HuH-7.5 (cell line): Measurements from ENCODE around the gene SEC14L1.

ENCODE experiments used
- DNase-seq: peaks from one replicate; pipeline ENCODE4 v3.0.0; 2011; ENCODE audit warnings: low spot score

SEC14L1 gene

DNA sequence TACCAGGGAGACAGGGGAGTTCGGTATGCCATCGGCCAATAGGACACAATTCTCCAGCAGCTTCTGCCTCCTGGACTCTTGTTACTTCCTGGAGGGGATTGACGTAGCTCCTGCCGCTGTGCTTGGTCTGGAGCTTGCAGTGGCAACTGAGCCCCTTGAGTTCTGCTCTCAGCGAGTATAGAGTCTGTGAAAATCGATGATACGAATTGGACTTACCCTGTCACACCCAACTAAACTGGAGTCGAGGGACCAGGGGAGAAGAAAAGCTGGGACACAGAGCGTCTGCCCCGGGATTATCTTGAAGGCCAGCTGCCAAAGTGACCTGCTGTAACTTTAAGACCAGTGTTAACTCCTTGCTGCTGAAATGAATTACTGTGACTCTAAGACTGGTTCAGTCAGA, 22.2 kb downstream of the SEC14L1 start:
- DNase-seq: no peak

DNA sequence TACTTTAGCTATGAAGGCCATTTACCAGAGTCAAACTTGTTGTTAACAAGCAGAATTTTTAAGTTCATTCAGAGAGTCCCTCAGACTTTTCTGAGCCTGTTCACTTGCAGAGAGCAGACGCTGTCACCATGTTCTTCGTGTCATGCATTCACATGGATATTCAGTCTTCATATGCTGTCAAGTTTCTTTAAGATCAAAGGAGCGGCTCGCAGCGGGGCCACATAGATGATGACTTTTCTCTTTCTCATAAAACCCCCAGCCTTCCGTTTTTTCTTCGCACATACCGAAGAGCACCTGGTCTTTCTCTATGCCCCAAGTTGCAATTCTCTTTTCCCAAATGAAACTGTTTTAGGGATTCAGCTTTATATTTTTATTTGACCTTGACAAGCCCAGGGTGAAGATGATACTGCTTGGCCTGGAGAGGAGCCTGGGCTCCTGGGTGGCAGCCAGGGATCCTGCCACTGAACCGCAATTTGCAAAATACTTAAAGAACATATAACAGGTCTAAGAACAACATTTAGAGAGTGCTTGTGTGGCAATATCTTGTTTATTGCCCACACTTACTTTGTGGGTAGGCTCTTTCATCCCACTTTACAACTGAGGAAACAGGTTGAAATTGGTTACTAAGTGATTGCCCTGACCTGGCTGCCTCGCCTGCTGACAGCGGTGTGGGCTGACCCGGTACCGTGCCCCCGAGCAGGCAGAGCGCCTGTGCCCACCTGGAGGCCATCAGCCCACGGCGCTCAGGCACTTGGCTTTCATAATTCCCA, 22.9 kb downstream of the SEC14L1 start:
- no peak for DNase-seq

GRCh38 chr17:77164483-77165091, 23.8 kb downstream of the SEC14L1 start:
- DNase-seq: no peak

DNA sequence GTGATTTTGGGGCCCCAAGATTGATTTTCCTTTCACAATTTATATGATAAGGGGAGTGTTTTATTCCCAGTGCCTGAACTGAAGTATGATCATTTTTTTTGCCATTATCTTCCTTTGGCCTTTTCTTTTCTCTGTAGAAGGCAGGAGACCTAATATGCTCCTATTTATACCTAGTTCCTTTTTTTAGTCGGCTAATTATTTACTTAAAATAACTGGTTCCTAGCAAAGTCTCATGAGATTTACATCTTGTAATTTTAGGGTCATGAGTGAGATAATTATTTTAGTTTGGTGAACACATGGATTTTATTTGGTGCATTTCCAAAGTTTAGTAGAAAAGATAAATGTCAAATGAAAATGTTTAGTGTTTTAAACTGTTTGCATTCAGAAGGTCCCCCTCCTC, 24.8 kb downstream of the SEC14L1 start:
- no peak for DNase-seq

DNA sequence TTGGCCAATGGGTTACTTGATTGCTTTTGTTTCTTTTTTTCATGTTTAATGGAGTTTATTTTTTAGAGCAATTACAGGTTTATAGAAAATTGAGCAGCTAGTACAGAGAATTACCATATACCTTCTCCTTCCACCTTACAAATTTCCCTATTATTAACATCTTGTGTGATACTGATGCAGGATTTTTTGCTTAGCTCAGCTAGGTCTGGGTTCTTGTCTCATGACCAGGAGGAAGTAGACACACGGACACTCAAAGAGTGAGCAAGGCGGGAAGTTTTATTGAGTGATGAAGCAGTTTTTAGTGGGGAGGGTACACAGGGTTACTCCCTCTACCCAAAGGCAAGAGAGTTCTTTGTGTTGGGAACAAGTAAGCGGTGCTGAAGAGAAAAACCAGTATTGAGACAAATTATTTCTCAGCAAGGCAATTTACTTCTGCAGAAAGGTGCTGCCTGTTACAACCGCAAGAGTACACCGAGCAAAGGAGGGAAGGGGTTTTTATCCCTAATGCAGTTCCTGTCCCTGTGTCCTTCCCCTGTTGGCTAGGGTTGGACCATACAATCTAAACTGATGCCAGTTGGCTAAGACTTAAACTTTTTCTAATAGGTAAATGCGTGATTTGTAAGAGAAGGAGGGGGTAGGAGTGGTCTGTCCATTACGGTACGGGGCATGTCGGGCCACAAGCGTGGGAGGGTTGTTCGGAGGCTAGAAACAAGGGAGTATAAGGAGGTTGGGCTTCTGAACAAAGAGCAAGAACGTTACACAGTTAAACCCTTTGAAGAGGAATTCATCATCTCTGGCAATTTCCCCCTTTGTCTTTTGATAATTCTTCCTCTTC, 26.9 kb downstream of the SEC14L1 start:
- DNase-seq: no peak

GRCh38 chr17:77173104-77173503, 32.3 kb downstream of the SEC14L1 start:
- no peak for DNase-seq

DNA sequence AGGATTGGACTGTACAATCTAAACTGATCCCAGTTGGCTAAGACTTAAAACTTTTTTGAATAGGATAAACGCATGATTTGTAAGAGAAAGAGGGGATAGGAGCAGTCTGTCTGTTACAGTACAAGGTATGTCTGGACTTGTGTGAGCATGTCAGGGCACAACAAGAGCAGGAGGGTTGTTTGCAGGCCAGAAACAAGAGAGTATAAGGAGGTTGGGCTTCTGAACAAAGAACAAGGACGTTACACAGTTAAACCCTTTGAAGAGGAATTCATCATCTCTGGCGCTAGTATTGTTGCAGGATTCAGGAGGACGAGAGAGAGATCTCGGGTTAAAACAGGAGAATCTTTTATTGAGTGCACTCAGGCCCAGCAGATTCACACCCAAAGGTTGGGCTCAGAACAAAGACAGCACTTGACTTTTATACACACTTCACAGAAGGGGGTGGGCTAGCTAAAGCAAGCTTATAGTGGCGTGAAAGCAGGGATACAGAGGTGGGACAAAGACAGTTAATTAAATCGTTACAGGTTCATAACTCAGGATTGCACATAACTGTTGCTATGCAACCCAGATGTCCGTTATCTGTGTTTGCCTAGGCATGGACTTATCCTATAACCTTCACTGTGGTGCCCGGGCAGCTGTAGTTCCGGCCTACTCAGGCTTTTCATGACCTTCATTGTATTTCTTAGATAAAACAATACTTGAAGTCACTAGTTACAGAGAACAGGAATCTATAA, 34.3 kb downstream of the SEC14L1 start:
- no peak for DNase-seq

GRCh38 chr17:77177002-77177741, 36.4 kb downstream of the SEC14L1 start:
- no peak for DNase-seq

DNA sequence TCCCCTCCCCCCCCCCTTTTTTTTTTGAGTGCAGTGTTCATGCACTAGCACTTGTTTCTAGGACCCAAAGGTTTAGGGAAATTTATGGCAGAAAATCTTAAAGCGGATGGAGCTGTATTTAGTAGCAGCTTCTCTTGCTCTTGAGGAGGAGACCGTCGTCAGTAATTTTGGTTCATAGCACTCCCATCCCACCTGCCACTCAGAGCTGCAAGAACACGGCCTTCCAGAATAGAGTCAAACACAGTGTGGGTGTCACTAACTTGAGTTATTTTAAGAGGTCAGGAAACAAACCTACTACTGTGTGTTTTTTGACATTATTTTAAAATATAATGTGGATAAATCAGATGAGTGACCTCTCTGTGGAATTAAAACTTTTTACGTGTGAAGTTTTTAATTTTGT, 37.3 kb downstream of the SEC14L1 start:
- no peak for DNase-seq

DNA sequence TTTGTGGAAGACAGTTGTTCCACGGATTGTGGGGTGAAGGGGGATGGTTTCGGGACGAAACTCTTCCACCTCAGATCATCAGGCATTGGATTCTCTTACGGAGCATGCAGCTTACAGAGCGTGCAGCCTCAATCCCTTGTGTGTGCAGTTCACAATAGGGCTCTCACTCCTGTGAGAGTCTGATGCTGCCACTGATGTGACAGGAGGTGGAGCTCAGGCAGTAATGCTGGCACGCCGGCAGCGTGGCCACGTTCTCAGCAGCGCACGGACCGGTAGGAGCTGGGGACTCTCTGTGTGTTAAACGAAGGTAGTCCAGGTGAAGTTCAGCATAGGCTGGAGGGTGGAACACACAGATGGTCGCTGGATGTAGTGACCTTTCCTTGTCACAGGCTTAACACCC, 37.8 kb downstream of the SEC14L1 start:
- no peak for DNase-seq

DNA sequence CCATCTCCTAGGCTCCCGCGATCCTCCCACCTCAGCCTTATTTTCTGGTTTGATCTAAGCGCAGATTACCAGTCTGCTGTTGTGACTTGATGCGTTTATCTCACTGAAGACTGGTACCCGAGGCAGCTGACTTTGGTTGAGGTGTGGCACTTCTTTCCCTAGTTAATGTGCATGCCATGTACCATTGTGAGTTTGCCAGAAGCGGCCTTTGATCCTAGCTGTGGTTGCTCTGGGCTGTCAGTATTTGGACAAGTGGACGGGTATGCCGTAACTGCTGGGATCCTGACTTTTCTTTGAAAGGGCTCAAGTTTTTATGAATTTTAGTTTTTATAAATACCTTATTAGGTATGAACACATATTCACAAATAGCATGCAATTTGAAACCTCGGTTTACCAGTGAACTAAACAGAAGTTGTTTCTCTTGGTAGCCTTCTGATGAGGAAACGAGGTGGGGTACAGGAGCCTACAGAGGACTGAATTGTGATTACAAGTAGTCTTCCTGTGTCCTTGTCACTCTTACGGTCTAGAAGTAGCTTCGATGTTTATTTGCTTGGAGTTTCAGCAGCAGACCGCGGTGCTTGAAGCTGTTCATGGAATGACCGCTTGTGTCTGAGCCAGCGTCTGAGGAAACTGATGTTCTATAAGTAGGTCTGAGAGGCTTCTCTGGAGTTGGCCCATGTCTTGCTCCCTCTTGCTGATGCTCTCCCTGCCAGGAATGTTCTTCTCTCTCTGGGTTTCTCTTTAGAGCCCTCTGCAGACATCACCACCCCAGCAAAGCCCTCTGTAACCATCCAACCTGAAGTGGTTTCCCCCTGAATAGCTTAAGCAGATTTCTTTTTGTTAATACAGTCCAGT, 40.0 kb downstream of the SEC14L1 start:
- peak; percentile 19 for DNase-seq

- no peak for DNase-seq
These were observed 41.7 kb downstream of the SEC14L1 start for GRCh38 chr17:77182205-77183172.

DNA sequence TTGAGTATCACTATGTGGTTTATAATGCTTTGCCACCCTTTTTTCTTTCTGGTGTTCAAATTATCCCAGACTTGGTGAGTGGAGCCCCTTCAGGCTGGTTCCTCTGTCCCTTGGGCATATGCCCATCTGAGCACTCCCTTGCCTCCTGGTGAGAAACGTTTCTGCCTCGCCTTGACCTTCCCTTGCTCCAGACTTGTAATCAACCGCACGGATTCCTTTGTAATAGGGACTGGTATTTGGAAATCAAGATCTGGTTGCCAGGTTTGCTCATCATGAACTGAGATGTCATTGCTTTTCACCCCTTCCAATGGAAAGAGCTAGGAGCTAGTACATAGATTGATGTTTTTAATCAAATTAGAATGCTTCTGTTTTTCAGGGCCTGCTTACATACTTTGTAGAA, 43.7 kb downstream of the SEC14L1 start:
- DNase-seq: no peak

- no peak for DNase-seq
These were observed 44.4 kb downstream of the SEC14L1 start for GRCh38 chr17:77185137-77185536.

- no peak for DNase-seq
These were observed 45.4 kb downstream of the SEC14L1 start for GRCh38 chr17:77186141-77186604.

GRCh38 chr17:77188084-77189066, 47.6 kb downstream of the SEC14L1 start:
- no peak for DNase-seq

DNA sequence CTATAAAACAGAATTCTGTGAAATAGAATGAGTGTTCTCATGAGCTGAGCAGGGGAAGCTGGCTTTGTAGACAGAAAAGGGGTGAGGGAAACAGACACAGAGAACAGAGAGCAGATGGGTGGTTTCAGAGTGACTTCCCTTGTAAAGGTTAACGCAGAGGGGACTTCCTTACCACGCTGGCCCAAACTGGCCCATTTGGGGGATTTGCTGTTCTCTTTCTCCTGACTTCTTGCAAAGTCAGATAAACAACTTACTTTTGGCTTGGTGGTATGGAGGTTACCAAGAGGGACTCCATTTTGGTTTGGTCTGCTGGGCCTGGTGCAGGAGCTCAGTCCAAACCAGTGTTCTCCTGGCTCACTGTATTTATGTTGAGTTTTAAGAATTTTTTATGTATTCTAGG, 48.4 kb downstream of the SEC14L1 start:
- no peak for DNase-seq

DNA sequence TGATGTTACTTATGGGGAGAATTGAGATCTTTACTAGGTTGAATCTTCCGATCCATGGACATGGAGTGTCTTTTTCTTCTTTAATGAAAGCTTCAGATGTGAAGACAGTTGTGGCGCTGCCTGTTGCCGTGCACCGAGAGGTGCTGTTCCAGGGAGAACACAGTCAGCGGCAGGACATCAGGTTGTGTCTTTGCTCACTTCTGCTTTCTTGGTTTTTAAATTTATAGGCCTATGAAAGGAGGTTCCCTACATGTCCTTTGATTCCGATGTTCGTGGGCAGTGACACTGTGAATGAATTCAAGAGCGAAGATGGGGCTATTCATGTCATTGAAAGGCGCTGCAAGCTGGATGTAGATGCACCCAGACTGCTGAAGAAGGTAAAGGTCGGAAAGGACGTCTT, 49.8 kb downstream of the SEC14L1 start:
- DNase-seq: no peak
